ENCODE results near the gene GPRASP2.
"Not testable (repeated sequence)": the region's sequence is repeated elsewhere in the genome, so short reads cannot be mapped to it uniquely, and the experiment has no call there.

GPRASP2 gene

GRCh38 chrX:102712216-102712966 is at the start of gene GPRASP2:
Gene GPRASP2 (plus strand): TSS chrX:102712448. CDS start chrX:102714870, 2,422 bp downstream.
- no peak for DNase-seq

DNA sequence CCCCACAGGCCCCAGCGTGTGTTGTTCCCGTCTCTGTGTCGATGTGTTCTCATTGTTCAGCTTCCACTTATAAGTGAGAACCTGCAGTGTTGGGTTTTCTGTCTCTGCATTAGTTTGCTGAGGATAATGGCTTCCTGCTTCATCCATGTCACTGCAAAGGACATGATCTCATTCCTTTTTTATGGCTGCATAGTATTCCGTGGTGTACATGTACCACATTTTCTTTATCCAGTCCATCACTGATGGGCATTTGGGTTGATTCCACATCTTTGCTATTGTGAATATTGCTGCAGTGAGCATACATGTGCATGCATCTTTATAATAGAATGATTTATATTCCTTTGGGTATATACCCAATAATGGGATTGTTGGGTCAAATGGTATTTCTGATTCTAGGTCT is 48.4 kb upstream of the GPRASP2 start:
- DNase-seq, result not testable (repeated sequence)

DNA sequence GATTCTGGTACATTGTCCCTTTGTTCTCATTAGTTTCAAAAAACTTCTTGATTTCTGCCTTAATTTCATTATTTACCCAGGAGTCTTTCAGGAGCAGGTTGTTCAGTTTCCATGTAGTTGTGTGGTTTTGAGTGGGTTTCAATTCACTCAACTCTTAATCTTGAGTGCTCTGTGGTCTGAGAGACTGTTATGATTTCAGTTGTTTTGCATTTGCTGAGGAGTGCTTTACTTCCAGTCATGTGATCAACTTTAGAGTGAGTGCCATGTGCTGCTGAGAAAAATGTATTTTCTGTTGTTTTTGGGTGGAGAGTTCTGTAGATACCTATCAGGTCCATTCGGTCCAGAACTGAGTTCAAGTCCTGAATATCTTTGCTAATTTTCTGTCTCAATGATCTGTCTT is 45.2 kb upstream of the GPRASP2 start:
- DNase-seq, result not testable (repeated sequence)

GRCh38 chrX:102669526-102669925 is 42.7 kb upstream of the GPRASP2 start:
- no peak for DNase-seq

- no peak for DNase-seq
Observed at GRCh38 chrX:102672856-102673255, 39.4 kb upstream of the GPRASP2 start.

DNA sequence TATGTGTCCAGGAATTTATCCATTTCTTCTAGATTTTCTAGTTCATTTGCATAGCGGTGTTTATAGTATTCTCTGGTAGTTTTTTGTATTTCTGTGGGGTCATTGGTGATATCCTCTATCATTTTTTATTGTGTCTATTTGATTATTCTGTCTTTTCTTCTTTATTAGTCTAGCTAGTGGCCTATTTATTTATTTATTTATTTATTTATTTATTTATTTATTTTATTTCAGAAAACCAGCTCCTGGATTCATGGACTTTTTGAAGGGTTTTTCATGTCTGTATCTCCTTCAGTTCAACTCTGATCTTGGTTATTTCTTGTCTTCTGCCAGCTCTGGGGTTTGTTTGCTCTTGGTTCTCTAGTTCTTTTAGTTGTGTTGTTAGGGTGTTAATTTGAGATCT is 34.8 kb upstream of the GPRASP2 start:
- DNase-seq, result not testable (repeated sequence)

- DNase-seq, result no peak
Observed at GRCh38 chrX:102684772-102685520, 27.3 kb upstream of the GPRASP2 start.

- no peak for DNase-seq
Observed at GRCh38 chrX:102694749-102695148, 17.5 kb upstream of the GPRASP2 start.

DNA sequence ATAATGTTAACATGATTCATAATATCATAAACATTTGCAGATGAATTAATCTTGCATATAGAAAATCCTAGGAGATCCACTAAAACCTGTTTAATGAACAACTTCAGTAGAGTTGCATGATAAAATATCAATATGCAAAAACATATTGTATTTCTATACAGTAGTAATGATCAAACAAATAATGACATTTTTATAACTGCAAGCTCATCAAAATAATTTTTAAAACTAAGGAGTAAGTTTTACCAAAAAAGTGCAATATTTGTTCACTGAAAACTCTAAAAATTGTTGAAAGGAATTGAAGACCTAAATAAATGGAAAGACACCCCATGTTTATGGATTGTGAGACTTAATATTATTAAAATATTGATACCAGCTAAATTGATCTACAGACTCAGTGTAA is 15.9 kb upstream of the GPRASP2 start:
- no peak for DNase-seq

DNA sequence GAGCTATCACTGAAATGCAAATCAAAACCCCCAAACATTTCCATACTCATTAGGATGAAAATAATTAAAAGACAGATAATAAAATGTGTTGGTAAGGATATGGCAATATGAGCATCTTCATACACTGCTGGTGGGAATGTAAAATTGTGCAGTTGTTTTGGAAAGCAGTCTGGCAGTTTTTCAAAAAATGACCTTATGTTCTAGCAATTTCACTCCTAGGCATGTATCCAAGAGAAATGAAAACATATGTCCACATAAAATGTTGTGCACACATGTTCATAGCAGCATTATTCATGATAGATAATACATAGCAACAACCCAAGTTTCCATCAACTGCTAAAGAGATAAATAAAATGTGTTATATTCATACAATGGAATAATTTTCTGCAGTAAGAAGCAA is 14.8 kb upstream of the GPRASP2 start:
- DNase-seq, result no peak

DNA sequence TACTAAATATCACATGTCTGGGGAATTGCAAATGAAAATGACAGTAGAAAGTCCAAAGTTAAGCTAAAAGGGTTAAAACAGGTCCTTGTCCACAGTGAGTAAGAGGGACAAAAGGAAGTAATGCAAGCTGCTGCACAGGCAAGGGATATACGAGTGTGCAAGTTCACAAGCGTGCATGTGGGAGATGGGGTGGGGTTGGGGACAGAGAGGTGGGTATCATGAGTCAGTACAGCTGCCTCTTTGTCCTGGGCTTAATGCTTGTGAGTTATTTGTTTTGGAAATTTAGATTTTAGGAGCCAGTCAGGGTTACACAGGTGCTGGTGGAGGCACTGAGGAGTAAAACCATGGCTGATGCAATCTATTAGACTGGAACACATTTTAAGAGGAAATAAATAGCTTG is 3.3 kb upstream of the GPRASP2 start:
- DNase-seq, result no peak

GRCh38 chrX:102711872-102712215 is 404 bp upstream of the GPRASP2 start:
- DNase-seq, result no peak

GRCh38 chrX:102712981-102713625 is 855 bp downstream of the GPRASP2 start:
- peak; percentile 7 for DNase-seq

GRCh38 chrX:102714994-102715393 is 2.7 kb downstream of the GPRASP2 start:
- no peak for DNase-seq

DNA sequence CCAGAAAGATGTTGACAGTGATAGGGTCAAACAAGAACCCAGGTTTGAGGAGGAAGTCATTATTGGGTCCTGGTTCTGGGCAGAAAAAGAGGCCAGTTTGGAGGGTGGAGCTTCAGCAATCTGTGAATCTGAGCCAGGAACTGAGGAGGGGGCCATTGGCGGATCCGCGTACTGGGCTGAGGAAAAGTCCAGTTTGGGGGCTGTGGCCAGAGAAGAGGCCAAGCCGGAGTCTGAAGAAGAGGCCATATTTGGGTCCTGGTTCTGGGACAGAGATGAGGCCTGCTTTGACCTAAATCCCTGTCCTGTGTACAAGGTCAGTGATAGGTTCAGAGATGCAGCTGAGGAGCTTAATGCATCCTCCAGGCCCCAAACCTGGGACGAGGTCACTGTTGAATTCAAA is 3.7 kb downstream of the GPRASP2 start:
- DNase-seq, result no peak

DNA sequence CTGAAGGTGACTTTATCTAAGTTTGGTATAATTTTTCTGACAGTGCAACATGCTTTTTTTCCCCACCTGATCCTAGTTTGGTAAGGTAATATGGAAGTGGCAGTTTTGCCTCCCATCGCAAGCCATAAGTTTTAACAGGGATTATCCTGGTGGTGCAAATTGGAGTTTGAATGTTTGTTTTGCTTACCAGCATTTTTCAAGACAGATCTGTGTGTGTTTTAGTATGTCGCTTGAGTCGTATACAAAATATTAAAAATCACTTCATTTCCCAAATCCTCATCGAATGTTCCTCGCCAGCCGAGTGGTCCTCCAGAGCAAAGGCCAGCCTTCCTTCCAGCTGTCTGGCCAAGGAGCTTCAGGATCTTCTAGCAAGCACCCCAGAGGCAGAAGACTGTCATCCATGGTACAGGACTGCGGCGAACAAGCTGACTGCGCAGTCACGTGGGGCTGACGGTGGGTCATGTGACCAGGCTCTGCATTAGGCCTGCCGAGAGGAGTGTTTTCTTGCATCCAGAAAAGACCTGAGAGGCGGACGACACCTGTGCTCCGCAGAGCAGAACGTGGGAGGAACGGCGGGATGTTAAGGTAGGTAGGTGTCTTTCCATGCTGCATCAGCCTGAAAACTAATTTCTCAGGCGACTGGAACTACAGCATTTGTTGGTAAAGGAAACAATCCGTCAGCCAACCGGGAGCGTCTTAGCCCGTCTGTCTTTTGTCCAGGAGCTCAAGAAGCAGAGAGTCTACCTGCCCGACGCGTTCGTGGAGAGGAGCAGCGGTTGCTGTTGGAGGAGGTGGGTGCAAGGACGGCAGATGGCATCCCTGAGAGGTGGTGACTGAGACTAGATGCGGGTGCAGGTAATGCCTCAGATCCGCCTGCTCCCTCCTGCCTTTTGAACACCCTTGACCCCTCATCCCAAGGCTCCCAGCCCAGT is 8.3 kb downstream of the GPRASP2 start, which contains the start of gene GPRASP3:
TSS of gene GPRASP3 (plus strand) at position 507 of the 932 bp plus-strand sequence. CDS start 28,253 bp downstream, outside the sequence.
- peak; percentile 18 for DNase-seq

DNA sequence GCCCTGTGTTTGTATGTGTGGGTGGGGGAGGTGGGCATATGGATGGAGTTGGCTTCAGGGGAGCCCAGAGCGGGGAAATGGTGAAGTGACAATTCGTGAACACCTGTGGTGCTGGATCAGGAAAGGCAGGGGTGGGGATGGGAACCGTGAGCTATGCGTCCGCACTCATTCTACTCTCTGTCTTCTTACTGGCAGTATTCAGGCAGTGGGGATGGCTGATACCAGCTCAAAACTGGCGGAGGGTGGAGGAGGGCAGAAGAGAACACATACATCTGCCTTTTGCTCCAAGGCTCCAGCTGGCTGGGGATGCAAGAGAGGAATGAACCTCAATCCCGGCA is 8.9 kb downstream of the GPRASP2 start:
- not testable (repeated sequence) for DNase-seq

DNA sequence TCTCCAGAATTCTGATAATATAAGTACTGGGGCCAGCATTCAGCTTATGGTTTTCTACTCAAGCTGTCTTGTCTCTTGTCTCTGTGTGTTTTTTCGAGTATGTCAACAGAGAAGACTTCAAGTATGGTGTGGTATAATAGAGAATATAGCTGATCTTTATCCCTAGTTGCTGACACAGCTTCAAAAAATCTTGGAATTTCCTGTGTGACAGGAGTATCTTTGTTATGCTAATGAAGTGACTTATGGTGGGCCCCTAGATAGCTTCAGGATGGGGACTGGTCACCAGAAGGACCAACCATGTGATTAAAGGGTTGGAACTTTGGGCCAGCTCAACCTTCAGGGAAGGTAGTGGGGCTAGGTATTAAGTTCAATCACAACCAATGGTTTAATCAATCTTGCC is 11.2 kb downstream of the GPRASP2 start:
- no peak for DNase-seq

- DNase-seq, result no peak
Observed at GRCh38 chrX:102727761-102728160, 15.5 kb downstream of the GPRASP2 start.

GRCh38 chrX:102728646-102729045 is 16.4 kb downstream of the GPRASP2 start:
- no peak for DNase-seq

- DNase-seq, result no peak
Observed at GRCh38 chrX:102739657-102740056, 27.4 kb downstream of the GPRASP2 start.

DNA sequence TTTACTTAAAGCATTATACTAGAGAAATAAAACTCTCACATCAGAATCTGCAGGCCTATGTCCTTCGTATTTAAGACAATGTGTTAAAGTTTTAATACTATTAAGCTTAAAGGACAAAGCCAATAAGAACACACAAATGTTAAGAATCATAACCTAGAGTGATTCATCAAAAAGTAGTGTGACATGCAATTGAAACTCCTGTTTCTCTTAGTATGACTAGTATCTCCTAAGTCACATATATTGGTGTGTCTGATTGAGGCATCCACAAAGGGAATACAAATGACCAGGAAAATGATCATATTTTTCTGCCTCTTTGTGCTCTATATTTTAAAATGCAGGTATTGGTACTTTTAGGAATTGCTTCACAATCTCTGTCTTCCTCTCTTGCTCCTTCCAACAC is 32.1 kb downstream of the GPRASP2 start:
- no peak for DNase-seq

DNA sequence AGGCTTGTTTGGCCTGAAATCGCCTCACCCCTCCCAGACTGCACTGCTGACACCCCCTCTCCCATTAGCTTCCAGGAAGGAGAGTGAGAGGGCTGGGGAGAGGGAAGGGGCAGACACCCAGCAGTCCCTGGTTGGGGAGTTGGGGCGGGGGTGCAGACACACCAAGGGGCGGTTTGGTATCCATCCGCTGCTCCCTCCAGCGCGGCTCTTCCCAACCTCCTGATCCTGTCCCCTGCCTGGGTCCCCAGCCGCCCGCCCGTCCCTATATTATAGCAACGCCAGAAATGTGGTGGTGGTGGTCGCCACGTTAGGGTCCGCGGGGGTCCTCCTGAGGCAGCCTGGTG is 33.2 kb downstream of the GPRASP2 start:
- DNase-seq, result no peak
